Skeletal muscle tissue (tissue), 4 donors: ENCODE data around the gene PDLIM1. TPM values are rescaled to one million over a fixed set of nuclear protein-coding genes. Genes with fewer than 3 reads are reported as not detected.

Experiments
- H3K27ac ChIP-seq: one replicate; pipeline ENCODE4 v1.7.0; 2013; ENCODE audit warnings: mild to moderate bottlenecking, low read depth, low read length, inconsistent platforms
- H3K27me3 ChIP-seq, 3 donors: one replicate each; pipeline ENCODE4 v1.7.0; 2013; ENCODE audit warnings: low read length in 3 of 3; ENCODE audit not compliant: control insufficient read depth in 3 of 3, insufficient read depth in 3 of 3
- H3K36me3 ChIP-seq, 3 donors: one replicate each; pipeline ENCODE4 v1.7.0; 2013; ENCODE audit warnings: low read length in 3 of 3; ENCODE audit not compliant: control insufficient read depth in 3 of 3, insufficient read depth in 3 of 3
- H3K4me1 ChIP-seq, 3 donors: one replicate each; pipeline ENCODE4 v1.7.0; 2013; ENCODE audit warnings: low read length in 3 of 3, mild to moderate bottlenecking in 3 of 3; ENCODE audit not compliant: control insufficient read depth in 3 of 3, insufficient read depth in 3 of 3
- H3K4me3 ChIP-seq, 3 donors: one replicate each; pipeline ENCODE4 v1.7.0; 2013; ENCODE audit warnings: low read length in 3 of 3
- H3K9ac ChIP-seq, 3 donors: one replicate each; pipeline ENCODE4 v1.7.0; 2013; ENCODE audit warnings: low read length in 3 of 3, mild to moderate bottlenecking in 3 of 3, moderate library complexity in 2 of 3, low read depth in 1 of 3
- H3K9me3 ChIP-seq, 3 donors: one replicate each; pipeline ENCODE4 v1.7.0; 2013; ENCODE audit warnings: low read length in 3 of 3; ENCODE audit not compliant: control insufficient read depth in 3 of 3
- total RNA-seq: library from RNA; depleted of rRNA; stranded (reverse); fragments of >200 nt; gene quantifications from one replicate; pipeline ENCODE4 v1.2.3, GENCODE V29; 2014
- donor health status: Osteomylitis.

PDLIM1 gene
- total RNA-seq, 1 donor from 2014 or later = 9.9 TPM

GRCh38 chr10:95260909-95261552 is 29.8 kb downstream of the PDLIM1 start:
- H3K4me1 ChIP-seq = peaks cover 8 to 33% (median 18%) of the 10 kb centered on the region in 3 donors
- no peaks in the 10 kb centered on the region for H3K27me3 ChIP-seq
- H3K9ac ChIP-seq = peak overlapping the region in 1 of 3 donors; percentile 55
- H3K9me3 ChIP-seq = peaks cover 0 to 2% (median 0%) of the 10 kb centered on the region in 3 donors
- H3K36me3 ChIP-seq = peaks cover 14 to 25% (median 22%) of the 10 kb centered on the region in 3 donors
- H3K4me3 ChIP-seq = no peak overlapping the region
- peak overlapping the region; percentile 28 for H3K27ac ChIP-seq

- Histone ChIP-seq H3K4me3 (no peak overlapping the region), H3K27me3 (no peaks in the 10 kb centered on the region), H3K27ac (peak overlapping the region; percentile 28), H3K4me1 (peaks cover 8 to 33% (median 18%) of the 10 kb centered on the region in 3 donors), H3K9ac (peak overlapping the region in 1 of 3 donors; percentile 17), H3K9me3 (peaks cover 0 to 2% (median 0%) of the 10 kb centered on the region in 3 donors), H3K36me3 (peaks cover 14 to 25% (median 22%) of the 10 kb centered on the region in 3 donors)
Observed at GRCh38 chr10:95260397-95260881, 30.4 kb downstream of the PDLIM1 start.

GRCh38 chr10:95257849-95258248 is 33.0 kb downstream of the PDLIM1 start:
- Histone ChIP-seq H3K36me3 (peaks cover 7 to 10% (median 10%) of the 10 kb centered on the region in 3 donors), H3K27me3 (no peaks in the 10 kb centered on the region), H3K4me3 (no peak overlapping the region), H3K4me1 (peaks cover 8 to 22% (median 11%) of the 10 kb centered on the region in 3 donors), H3K27ac (no peak overlapping the region), H3K9me3 (peaks cover 0 to 2% (median 0%) of the 10 kb centered on the region in 3 donors), H3K9ac (no peak overlapping the region)

- Histone ChIP-seq H3K27me3 (no peaks in the 10 kb centered on the region), H3K4me3 (no peak overlapping the region), H3K36me3 (peaks cover 7% of the 10 kb centered on the region in 3 donors), H3K4me1 (peaks cover 8 to 16% (median 8%) of the 10 kb centered on the region in 3 donors), H3K27ac (no peak overlapping the region), H3K9me3 (peaks cover 0 to 2% (median 0%) of the 10 kb centered on the region in 3 donors), H3K9ac (no peak overlapping the region)
Observed at GRCh38 chr10:95256268-95256667, 34.5 kb downstream of the PDLIM1 start.

GRCh38 chr10:95254629-95255028 is 36.2 kb downstream of the PDLIM1 start:
- peaks cover 0 to 15% (median 2%) of the 10 kb centered on the region in 3 donors for H3K4me1 ChIP-seq
- H3K27ac ChIP-seq = no peak overlapping the region
- peaks cover 2 to 7% (median 4%) of the 10 kb centered on the region in 3 donors for H3K36me3 ChIP-seq
- no peaks in the 10 kb centered on the region for H3K27me3 ChIP-seq
- peaks cover 0 to 2% (median 0%) of the 10 kb centered on the region in 3 donors for H3K9me3 ChIP-seq
- no peak overlapping the region for H3K9ac ChIP-seq
- no peak overlapping the region for H3K4me3 ChIP-seq

GRCh38 chr10:95253686-95254085 is 37.1 kb downstream of the PDLIM1 start:
- no peak overlapping the region for H3K9ac ChIP-seq
- peaks cover 8 to 25% (median 11%) of the 10 kb centered on the region in 3 donors for H3K4me1 ChIP-seq
- no peak overlapping the region for H3K27ac ChIP-seq
- no peak overlapping the region for H3K4me3 ChIP-seq
- no peaks in the 10 kb centered on the region for H3K27me3 ChIP-seq
- H3K36me3 ChIP-seq = peaks cover 4 to 5% (median 4%) of the 10 kb centered on the region in 3 donors
- peaks cover 0 to 2% (median 0%) of the 10 kb centered on the region in 3 donors for H3K9me3 ChIP-seq

GRCh38 chr10:95253007-95253406 is 37.8 kb downstream of the PDLIM1 start:
- H3K4me3 ChIP-seq = no peak overlapping the region
- peaks cover 11 to 30% (median 14%) of the 10 kb centered on the region in 3 donors for H3K4me1 ChIP-seq
- no peak overlapping the region for H3K27ac ChIP-seq
- H3K36me3 ChIP-seq = peaks cover 4 to 6% (median 5%) of the 10 kb centered on the region in 3 donors
- H3K9me3 ChIP-seq = peaks cover 0 to 2% (median 0%) of the 10 kb centered on the region in 3 donors
- no peaks in the 10 kb centered on the region for H3K27me3 ChIP-seq
- no peak overlapping the region for H3K9ac ChIP-seq

GRCh38 chr10:95250856-95251255 is 39.9 kb downstream of the PDLIM1 start:
- no peaks in the 10 kb centered on the region for H3K27me3 ChIP-seq
- peaks cover 4 to 12% (median 8%) of the 10 kb centered on the region in 3 donors for H3K36me3 ChIP-seq
- no peak overlapping the region for H3K27ac ChIP-seq
- H3K9me3 ChIP-seq = no peaks in the 10 kb centered on the region
- H3K4me1 ChIP-seq = peaks cover 24 to 50% (median 29%) of the 10 kb centered on the region in 3 donors
- no peak overlapping the region for H3K4me3 ChIP-seq
- peak overlapping the region in 1 of 3 donors; percentile 19 for H3K9ac ChIP-seq

- H3K9ac ChIP-seq = peak overlapping the region in 1 of 3 donors; percentile 27
- H3K36me3 ChIP-seq = peaks cover 11 to 20% (median 17%) of the 10 kb centered on the region in 3 donors
- no peak overlapping the region for H3K4me3 ChIP-seq
- no peaks in the 10 kb centered on the region for H3K9me3 ChIP-seq
- H3K27ac ChIP-seq = peak overlapping the region; percentile 27
- peaks cover 24 to 52% (median 31%) of the 10 kb centered on the region in 3 donors for H3K4me1 ChIP-seq
- no peaks in the 10 kb centered on the region for H3K27me3 ChIP-seq
Observed at GRCh38 chr10:95249467-95249866, 41.3 kb downstream of the PDLIM1 start.

GRCh38 chr10:95248989-95249388 is 41.8 kb downstream of the PDLIM1 start:
- peaks cover 24 to 56% (median 31%) of the 10 kb centered on the region in 3 donors for H3K4me1 ChIP-seq
- peak overlapping the region in 1 of 3 donors; percentile 22 for H3K4me3 ChIP-seq
- peaks cover 11 to 23% (median 17%) of the 10 kb centered on the region in 3 donors for H3K36me3 ChIP-seq
- H3K27me3 ChIP-seq = no peaks in the 10 kb centered on the region
- no peak overlapping the region for H3K27ac ChIP-seq
- no peaks in the 10 kb centered on the region for H3K9me3 ChIP-seq
- peak overlapping the region in 1 of 3 donors; percentile 27 for H3K9ac ChIP-seq
